Stimulated activated CD8-positive, alpha-beta memory T cell treated with anti-CD3 and anti-CD28 coated beads, Interleukin-7, amount 100 ng/mL, for 4 hours (primary cell): ENCODE measurements around the gene CLCN7.

Source experiments
- DNase-seq, 2 donors: peaks; one replicate each; pipeline ENCODE4 v3.0.0-alpha.2; 2020; ENCODE audit warnings: low read depth in 2 of 2

CLCN7 gene

DNA sequence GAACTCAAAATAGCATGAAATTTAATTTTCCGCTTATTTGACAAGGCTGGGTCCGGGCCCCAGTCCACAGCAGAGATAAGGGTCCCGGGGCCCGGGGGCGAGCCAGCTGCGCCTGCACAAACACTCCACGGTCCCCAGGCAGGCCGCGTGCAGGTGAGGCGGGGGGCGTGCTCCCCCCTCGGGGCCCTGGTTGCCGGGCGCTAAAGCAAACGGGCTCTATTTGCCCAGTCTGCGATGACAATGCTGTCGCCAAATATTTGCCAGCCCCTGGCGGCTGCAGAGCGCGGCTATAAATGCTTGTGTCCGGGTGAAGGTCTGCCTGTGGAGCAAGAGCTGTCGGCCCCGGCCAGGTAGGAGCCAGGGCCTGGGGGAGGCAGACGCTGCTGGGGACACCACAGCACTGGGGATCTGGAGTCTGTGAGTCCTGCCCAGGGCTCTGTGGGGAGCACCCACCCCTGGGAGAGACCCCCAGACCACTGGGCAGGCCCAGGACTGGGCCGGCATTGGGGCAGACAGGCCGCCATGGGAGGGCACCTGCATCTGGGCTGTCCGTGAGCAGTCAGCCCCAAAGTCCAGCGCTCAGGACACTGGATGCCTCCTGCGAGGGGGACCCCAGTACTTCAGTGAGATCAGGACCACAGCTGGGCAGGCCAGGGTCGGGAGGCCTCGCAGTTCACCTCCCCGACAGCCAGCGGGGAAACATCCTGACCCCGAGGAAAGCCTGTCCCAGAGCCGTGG lies 43.9 kb downstream of the CLCN7 start, which contains the start of gene PERCC1:
Gene PERCC1, plus strand, starts transcription at position 320 of the 738 bp plus-strand sequence. CDS start 1,516 bp downstream, outside the sequence.
- DNase-seq: no peak

DNA sequence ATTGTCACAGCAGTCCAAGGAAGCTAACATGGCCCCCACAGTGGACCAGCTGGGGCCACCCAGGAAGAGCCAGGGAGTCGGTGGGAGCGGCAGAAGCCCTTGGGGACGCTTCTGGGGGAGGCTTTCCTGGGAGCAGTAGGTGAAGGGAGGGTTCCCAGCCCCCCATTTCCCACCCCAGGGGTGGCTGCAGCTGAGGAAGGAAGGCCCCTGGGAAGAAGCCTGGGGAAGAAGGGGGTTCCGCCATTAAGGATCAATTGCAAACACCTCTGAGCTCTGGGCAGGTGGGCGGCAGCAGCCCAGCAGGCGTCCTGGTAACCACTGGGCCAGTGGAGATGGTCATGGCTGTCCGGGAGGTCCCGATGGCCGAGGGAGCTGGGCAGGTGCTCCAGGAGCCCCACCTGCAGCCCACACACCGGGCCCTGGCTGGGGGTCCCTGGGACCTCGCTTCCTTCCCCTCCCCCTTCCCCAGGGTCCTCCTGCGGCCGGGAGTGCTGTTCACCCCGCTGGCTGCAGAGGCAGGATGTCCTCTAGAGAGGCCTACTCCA lies 44.5 kb downstream of the CLCN7 start:
- DNase-seq: no peak

DNA sequence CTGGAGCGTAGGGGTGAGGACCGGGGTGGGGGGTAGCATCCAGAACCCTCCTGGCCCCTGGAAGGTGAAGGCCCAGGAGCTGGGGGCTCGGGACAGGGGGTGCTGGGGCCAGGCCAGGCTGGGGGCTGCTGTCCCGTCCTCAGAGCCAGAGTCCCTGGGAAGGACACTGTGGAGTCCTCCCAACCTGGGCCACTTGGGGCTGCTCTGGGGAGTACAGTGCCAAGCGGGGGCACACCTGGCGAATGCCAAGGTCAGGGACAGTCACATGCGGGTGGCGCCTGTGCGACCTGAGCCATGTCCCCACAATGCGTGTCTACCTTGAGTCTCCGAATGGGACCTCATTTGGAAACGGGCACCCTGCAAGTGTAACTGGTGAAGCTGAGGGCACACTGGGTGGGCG lies 45.2 kb downstream of the CLCN7 start:
- no peak for DNase-seq

DNA sequence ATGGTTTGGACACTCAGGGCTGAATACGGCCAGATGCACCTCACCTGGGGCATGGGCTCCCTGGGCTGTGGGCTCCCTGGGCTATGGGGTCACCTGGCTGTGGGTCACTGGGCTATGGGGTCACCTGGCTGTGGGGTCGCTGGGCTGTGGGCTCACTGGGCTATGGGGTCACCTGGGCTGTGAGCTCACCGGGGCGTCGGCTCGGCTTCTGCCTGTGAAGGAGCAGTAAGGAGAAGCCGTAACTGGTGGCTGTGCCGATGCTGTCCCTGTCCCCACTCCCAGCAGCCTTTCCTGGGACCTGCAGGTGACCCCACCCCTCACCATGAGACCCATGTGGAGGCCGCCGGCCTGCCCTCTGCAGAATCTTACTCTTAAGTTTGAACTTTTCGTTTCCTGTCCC lies 45.8 kb downstream of the CLCN7 start:
- no peak for DNase-seq

DNA sequence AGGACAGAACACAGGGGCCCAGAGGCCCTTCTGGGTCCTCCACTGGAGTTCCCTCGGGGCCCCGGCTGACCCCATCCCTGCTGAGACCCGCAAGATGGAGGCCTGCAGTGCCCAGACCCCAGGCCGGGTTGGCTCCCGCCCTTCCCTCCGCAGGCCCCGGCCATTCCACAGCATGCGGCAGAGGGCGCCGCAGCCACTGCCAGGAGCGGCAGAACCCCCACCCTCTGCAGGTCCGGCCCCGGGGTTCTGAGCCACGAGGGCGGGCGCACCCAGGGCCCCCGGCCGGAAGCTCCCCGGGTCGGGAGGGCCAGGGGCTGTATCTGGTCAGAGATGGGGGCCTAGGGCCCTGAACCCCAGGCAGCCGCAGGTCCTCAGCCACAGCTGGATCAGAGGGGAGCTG lies 46.3 kb downstream of the CLCN7 start:
- peak in 1 of 2 donors; percentile 27 for DNase-seq

DNA sequence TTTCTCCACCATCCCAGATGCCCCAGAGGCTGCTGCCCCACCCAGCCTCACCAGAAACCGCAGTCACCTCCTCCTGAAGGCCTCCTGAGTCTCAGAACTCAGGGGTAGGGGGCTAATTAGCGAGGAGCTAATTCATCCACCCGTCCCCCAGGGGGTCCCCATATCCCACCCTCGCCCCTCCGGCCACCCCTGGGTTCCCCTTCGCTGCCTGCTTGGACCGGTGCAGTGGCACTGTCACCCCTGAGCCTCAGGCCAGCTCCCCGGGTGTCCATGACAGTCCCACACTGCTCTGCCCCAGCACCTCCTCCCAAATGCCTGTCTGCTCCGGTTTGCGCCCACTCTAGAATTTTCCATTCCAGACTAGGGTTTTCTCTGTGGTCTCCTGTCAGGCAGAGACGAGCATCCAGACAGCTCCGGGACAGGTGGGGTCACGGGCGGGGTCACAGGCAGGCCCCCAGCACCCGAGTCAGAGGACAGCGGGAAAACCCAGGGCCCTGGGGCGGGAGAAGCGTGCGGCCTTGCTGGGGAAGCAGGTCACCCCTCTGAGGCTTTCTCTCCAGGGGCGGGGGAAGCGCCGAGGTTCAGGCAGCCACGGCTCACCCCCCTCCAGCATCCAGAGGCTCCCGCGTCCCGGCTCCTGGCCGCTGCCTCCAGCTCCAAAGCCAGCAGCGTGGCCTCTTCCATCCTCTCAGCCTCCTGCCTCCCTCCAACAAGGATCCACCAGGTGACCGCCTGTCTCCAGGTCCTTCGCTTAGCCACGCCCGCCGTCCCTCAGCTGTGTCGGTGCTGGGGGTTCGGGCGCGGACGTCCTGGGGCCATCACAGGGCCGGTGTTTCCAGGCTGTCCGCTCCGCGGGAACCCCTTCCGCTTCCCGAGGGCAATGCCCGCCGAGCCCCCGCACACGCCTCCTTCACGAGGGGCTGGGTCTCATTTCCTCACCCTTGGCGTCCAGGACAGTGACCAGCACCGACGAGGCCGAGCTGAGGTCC lies 47.1 kb downstream of the CLCN7 start:
- no peak for DNase-seq

DNA sequence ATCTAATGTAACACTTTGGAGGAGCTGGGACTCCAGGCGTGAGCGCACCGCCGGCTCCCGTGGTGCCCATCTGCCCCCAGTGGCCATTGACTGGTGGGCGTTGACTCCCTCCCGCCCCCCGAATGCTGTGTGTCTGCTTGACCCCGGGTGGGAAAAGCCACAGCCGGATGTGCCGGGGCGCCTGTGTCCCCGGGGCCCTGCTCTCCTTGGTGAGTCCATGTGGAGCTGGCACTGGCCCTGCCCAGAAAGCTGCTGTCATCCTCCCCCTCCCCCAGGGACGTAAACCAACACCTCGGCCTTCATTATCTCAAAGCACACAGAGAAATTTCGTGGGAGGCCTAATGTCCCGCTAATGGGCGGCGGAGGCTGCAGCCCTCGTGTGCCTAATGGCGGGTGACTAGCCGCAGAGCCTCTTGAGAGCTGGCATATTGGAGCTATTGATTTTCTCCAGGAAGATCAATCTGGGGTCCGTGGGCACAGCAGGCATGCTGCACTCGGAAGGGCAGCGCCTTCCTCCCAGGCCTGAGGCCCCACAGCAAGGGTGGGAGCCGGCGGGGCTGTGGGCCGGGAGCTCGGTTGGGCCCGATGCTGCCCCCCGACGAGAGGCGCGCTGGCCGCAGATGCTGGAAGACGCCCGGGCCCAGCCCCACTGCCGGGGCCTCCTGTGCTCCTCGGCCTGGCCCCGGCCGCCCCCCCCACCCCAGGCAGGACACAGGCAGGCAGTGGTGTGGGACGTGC lies 47.9 kb downstream of the CLCN7 start:
- DNase-seq: no peak

DNA sequence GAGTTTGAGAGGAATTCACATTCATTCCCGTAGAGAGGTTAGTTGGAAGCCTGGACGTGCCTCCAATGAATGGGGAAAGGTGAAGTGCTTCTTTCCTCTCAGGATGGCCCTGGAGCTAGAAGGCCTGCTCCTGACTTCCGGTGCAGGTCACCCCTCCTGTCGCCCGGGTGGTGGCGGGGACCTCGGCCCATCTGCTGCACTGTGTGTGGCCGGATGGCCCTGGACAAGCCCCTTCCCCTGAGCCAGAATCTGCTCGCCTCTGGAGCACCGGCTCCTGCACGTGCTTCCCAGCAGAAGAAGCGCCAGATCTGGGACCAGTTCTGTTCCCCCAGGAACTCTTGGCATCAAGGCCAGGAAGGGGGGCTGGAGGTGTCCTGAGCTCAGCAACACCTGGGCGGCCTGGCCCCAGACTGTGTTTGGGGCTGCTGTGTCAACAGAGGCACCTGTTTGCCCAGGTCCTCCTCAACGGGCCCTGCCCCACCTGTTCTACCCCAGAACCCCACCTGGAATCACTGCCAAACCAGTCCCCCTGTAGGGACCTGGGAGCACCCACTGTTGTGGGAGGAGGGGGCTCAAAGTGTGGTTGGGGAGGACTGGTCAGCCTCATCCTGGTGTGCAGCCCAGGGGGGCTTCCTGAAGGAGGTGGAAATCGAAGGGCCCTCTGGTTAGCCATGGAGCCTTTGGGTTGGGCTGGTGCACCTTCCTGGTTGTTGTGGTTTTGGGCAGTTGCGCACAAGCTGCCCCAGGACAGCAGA lies 49.0 kb downstream of the CLCN7 start:
- no peak for DNase-seq

DNA sequence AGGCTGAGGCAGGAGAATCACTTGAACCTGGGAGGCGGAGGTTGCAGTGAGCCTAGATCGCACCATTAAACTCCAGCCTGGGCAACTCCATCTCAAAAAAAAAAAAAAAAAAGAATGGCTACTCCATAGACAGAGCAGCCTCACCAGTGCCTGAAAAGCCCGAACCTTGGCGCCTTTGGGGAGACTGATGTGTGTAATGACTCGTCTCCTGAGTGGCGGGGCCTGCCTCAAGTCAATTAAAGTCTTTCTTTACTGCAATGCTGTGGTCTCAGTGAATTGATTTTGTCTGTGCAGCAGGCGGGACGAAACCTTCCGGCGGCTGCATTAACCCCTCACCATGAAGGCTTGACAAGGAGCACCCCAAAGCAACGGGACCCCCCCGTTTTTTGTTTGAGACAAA lies 50.8 kb downstream of the CLCN7 start:
- no peak for DNase-seq

DNA sequence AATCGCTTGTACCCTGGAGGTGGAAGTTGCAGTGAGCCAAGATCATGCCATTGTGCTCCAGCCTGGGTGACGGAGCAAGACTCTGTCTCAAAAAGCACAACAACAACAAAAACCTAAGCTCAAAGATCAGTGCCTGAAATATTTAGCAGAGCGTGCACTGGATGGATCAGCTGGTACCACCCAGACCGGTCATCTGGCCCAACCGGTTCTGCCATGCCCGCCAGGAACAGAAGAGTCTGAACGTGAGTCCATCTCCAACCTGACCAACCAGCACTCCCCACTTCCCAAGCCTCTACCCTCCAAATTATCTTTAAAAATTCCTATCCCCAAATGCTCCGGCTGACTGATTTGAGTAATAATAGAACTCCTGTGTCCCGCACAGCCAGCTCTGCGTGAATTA lies 52.8 kb downstream of the CLCN7 start:
- no peak for DNase-seq

DNA sequence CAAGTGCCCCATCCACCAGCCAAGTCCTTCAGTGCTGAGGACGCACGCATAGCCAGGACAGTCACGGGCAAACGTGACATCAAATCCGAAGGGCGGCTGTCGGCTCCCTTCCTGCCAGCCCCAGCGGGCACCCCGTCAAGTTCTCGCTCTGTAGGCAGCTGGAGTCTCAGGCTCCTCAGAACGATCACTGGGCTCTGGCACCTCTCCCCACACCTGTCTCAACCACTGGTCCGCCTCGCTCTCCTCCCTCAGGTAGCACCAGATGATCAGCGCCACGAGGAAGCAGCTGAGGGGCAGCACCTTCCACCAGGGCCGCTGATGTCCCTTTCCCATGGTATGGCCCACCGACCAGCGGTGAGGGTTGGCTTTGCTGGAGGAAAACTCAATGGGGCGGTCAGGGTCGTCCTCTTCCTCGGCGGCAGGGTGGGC lies 54.7 kb downstream of the CLCN7 start:
- no peak for DNase-seq

DNA sequence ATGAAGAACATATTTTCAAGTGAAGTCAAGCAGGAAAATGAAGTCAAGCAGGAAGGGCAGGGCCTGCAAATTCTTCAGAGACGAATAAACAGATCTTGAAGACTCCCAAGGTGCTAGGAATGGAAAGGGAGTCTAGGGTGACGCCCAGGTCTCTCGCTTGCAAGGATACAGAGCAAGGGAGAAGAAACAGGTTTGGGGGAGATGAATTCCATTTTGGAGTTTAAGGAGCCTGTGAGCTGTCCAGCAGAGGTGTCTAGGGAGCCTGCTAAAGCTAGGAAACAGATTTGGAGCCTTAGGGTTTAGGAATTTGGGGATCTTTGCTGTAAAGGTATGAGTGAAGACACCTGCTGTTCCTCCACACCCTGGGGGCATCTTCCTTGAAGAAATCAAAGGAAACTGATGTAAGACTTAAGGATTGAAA lies 58.3 kb downstream of the CLCN7 start:
- no peak for DNase-seq

DNA sequence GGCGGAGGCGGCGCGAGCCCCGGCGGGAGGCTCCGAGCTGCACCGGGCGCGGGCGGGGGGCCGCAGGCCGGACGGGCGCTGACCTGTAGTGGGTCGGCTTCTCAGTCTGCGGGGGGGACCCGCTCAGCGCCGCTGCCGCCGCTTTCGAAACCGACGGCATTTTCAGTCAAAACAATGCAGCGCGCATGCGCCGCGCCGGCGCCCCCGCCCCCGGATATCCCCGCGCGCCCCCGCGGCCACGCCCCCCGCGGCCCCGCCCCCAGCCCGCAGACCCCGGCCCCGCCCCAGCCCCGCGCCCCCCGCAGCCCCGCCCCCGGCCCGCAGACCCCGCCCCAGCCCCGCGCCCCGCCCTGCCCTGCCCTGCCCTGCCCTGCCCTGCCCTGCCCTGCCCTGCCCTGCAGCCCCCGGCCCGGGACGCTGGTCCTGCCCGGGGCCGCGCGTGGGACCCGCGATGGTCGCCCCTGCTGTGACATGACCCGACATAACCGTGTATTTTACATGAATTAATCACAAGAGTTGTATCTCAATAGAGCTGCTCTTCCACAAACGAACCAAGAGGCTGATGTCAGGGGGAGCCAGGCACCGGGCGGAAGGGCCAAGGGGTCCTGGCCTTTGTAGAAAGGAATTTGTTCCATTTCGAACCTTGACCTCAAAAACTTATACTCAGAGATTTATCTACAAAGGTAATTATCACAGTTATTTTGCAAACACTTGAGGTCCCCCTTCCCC lies 60.1 kb downstream of the CLCN7 start, which contains the start of gene UNKL:
Gene UNKL, minus strand, starts transcription at position 173 of the 729 bp plus-strand sequence. Its CDS starts 13 bp downstream, at position 160.
- peak; percentile 59 to 78 for DNase-seq

DNA sequence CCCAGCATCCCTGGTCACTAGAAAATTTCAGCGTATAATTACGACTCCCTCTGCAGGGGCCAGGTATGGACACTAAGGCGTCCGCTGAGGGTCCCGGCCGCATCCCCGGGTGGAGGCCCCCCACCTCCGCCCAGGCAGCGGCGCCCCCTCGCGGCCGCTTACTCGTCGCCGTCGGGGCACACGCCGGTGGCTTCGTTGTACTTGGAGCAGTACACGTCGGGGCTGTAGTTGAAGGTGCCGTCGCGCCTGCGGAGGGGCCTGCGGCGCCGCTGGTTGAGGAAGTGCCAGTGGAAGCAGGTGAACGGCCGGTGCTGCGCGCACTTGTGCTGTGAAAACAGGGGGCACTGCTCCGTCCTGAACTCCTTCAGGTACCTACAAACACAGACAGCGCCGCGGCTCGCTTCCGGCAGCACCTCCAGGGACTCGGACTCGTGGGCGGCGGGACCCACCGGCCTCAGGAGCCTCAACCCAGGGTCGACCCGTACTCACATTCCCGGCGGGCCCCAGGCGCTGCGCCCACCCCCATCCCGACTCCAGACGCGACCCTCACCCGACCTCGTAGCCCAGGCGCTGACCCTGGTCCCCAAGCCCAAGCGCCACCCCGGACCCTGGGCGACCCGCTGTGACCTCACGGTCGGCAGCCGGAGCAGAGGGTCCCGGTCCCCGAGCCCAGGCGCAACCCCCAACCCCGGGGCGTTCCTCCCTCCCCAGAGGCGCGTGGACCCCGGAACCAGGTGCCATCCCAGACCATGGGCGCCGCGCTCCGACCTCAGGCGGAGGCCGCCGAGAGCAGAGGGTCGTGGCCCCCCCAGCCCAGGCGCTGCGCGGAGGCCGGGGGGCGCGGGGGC lies 60.9 kb downstream of the CLCN7 start:
- DNase-seq: peak; percentile 21 to 52

DNA sequence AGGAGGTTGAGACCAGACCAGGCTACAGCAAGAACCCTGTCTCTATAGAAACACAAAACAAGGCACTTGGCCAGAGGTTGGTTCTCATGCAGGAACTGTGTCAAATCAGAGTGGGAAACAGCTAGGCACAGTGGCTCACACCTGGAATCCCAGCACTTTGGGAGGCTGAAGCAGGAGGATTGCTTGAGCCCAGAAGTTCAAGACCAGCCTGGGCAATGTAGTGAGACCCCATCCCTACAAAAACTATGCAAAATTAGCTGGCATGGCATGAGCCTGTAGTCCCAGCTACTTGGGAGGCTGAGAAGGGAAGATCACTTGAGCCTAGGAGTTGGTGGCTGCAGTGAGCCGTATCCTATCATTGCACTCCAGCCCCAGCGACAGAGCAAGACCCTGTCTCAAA lies 62.0 kb downstream of the CLCN7 start:
- no peak for DNase-seq

DNA sequence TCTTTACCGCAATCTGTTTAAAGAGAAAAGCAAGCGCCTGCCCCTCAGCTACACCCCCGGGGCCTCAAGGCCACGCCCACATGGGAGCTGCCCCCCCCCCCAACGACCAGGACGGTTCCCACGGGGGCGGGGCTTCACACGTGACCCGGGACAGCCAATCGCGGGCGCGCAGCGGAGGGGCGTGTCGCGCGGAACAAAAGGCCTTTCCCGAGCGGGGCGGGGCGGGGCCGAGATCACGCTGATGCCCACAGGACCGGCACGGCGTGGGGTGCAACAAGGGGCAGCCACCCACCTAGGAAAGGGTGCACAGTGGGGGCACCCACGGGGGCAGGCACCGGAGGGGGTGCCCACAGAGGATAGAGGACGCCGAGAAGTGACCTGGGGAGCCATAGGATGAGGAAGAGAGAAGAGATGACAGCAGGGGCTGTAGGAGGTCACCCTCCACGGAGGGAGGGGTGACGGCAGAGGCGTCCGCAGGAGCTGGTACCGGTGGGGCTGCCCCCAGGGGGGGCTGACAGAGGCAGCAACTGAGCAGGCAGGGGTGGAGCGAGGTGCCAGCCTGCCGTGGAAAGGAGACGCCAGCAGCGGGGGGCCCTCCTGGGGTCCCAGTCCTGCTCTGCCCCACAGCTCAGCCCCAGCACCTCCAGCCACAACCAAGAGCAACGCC lies 66.5 kb downstream of the CLCN7 start:
- peak; percentile 93 to 94 for DNase-seq

DNA sequence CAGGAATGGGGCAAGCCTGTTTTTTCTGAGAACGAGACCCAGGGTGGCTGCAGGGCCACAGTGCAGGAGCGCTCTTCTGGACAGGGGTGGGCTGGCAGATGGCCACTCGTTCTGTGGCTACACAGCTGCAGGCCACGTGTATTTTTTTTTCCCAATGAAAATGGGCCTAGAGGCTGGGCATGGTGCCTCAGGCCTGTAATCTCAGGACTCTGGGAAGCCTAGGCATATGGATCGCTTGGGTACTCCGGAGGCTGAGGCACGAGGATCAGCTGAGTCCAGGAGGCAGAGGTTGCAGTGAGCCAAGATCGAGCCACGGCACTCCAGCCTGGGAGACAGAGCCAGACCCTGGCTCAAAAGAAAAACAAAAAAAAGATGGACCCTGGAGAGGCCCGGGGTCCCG lies 67.1 kb downstream of the CLCN7 start:
- no peak for DNase-seq

DNA sequence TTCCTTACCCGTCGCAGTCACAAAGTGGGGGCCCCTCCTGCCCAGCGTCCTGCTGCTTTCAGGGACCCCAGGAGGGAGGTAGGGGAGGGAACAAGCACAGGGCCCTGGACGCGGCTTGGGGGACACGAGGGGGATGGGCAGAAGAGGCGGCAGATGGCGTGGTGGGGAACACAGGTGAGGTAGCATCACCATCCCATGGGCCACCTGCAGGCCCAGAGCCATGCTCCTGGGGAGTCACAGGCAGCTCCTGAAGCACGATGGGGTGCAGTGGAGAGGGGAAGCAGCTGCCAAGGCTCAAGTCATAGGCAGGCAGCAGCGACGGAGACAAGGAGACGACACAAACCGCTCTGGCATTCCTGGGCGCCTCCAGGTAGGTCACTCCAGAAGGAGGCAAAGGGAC lies 71.1 kb downstream of the CLCN7 start:
- DNase-seq: no peak

DNA sequence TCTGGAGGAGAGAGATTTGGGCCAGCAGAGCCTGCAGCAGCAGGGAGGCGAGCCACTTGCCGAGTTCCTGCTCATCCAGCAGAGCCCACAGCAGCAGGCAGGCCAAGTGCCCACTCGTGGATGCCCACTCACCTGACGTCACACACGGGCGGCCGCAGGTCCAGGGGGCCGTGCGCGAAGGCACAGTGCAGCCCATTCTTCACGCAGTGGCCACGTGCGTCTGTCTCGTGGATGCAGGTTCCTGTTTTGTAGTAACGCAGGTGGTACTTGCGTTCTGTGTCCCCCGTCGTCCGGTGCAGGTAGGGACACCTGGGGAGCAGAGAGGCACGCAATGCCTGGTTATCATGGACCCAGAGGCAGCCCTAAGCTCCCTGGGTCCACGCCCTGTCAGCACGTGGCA lies 71.8 kb downstream of the CLCN7 start:
- no peak for DNase-seq
